AG10803 (cell line): Measurements from ENCODE around the gene KCP.

Source experiments
- DNase-seq: peaks from one replicate; pipeline ENCODE4 v3.0.0; 2010; ENCODE audit warnings: low read depth
- H3K4me3 ChIP-seq: 2 replicates; pipeline ENCODE4 v1.5.1; 2011; ENCODE audit warnings: mild to moderate bottlenecking, low read length, control low read depth
- TF ChIP-seq, protein P1 (sequence below): conservative IDR thresholded peaks from 2 replicates; pipeline ENCODE4 v1.5.1; 2011; ENCODE audit warnings: mild to moderate bottlenecking, low read length, control low read depth, inconsistent platforms

The KCP gene

DNA sequence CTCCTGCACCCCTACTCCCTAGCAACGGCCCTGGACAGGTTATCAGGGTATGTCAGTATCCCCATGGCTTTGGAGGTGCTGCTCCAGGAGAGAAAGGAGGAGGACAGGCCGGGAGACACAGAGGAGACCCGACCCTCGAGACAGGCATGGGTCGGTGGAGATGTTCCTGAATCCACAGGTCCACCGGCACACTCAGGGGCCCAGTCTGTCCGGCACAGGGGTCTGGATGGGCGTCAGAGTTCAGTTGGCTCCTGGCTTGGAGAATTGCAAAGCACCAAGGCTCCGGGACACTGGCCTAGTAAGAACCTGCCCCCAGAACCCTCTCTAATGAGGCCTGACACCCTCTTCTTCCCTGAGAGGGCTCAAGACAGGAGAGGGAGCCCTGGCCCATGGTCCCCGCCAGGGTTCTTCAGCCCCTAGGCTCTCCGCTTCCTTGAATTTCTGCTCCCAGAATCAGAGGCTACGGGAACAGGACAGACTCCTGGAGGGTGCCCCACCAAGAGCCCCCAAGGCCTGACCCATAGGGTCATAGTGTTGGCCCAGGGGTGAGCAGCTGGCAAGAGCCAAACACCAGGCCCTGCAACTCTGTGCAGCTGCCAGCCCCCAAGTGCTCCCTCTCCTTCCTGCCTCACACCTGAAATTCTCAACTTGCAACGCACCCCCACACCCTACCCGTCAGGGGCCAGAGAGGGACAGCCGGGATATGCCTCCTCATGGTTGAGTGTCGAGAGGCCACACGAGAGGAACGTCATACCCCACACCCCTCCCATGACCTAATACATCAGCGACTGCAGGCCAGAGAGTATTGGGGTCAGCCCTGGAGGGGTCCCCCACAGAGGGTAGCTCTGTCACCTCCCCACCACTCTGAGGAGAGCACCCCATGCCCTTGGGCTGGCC lies 21.7 kb upstream of the KCP start:
- TF ChIP-seq, protein P1, sequence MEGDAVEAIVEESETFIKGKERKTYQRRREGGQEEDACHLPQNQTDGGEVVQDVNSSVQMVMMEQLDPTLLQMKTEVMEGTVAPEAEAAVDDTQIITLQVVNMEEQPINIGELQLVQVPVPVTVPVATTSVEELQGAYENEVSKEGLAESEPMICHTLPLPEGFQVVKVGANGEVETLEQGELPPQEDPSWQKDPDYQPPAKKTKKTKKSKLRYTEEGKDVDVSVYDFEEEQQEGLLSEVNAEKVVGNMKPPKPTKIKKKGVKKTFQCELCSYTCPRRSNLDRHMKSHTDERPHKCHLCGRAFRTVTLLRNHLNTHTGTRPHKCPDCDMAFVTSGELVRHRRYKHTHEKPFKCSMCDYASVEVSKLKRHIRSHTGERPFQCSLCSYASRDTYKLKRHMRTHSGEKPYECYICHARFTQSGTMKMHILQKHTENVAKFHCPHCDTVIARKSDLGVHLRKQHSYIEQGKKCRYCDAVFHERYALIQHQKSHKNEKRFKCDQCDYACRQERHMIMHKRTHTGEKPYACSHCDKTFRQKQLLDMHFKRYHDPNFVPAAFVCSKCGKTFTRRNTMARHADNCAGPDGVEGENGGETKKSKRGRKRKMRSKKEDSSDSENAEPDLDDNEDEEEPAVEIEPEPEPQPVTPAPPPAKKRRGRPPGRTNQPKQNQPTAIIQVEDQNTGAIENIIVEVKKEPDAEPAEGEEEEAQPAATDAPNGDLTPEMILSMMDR = no peak
- DNase-seq = no peak
- H3K4me3 ChIP-seq = no peak overlapping the region

DNA sequence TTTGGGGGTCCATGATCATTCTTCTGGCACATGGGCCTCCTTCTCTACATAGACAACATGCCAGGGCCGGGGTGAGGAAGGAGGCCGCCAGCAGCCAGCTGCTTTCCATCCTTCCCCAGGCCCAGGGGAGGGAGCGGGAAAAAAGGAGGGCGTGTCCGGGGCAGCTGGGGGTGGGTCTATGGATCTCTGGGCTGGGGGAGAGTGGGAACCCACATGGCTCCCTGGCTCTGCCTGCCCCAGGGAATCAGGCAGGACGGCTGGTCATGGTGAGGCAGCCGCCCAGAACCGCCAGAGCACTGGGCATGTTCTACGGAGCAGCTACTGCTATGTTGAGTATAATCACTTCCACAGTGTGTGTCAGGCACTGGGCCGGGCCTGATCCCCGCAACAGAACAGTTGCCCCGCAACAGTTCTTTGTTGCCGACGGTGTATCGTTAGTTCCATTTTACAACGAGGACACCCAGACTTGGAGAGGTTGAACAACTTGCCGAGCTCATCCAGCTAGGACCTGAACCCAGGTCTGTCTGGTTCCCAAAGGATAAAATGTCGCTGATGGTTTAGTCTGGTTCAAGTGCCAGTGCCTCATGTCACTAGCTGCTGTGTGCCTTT lies 20.8 kb upstream of the KCP start:
- TF ChIP-seq, protein P1 = no peak
- H3K4me3 ChIP-seq = no peak overlapping the region
- DNase-seq = no peak

DNA sequence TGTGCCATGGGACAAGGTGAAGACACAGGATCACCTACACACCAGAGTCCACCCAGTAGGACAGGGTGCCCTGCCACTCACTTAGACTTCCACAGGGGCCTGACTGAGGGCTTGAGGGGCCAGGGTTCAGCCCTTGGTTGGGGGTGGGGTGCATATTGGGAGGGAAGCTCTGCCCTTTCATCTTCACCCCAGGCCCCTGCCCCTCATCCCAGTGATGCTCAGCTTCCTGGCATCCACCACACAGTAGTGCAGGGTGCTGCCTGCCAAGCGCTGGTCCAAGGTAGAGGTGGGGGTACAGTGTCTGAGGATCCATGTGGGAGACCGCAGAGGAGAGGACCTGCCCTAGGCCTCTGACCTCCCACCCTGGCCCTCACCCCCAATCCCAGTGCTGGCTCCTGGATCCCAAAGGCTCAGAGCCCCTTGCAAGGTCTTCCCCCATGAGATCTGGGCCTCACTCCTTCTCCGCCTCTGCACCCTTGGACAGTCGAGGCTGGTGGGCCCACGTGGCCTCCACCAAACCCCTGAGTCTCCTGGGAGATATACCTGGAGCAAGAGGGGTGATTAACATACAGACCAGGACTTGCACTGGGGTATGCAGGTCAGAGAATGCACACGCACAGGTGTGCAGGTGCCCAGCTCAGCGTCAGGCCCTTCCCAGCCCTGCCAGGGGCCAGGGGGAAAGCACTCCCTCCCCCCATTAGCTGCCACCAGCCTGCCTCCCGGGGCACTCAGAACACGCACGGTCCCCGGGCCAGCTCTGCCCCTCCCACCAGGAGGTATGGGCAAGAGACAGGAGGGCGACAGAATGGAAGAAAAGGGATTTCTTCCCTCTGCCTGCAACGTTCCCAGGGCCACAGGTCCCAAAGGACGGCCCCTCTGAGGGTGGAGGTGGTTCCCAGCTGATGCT lies 18.6 kb upstream of the KCP start:
- no peak for DNase-seq
- no peak overlapping the region for H3K4me3 ChIP-seq
- TF ChIP-seq, protein P1 = no peak

DNA sequence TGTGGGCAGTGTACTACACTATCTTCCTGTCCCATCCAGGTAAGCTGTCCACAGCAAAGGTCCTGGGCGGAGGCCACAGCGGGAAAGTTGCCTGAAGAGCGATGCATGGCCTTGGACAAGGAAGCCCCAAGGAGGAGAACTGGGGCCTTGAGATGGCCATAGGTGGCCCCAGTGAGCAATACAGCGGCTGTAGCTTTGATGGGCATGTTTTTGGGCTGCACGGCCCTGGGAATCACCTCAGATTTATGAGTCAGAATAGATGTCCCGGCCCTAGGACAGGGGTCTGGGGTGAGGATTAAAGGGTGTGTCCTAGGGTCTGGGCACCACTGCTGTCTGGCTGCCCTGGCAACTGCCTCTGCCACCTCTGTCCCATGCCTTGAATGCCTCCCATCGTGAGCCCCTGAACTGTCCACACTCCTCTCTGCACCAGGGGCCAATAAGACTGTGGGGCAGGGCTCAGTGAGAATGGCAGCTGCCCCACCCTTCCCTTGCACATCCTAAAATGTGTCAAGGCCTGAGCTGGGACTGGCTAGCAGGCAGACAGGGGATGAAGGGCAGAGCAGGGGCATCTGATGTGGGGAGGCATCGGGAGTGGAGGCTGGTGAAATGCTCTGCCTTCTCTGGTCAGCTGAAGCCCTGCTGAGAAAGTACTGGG lies 17.8 kb upstream of the KCP start:
- H3K4me3 ChIP-seq = no peak overlapping the region
- DNase-seq = no peak
- TF ChIP-seq, protein P1 = no peak

DNA sequence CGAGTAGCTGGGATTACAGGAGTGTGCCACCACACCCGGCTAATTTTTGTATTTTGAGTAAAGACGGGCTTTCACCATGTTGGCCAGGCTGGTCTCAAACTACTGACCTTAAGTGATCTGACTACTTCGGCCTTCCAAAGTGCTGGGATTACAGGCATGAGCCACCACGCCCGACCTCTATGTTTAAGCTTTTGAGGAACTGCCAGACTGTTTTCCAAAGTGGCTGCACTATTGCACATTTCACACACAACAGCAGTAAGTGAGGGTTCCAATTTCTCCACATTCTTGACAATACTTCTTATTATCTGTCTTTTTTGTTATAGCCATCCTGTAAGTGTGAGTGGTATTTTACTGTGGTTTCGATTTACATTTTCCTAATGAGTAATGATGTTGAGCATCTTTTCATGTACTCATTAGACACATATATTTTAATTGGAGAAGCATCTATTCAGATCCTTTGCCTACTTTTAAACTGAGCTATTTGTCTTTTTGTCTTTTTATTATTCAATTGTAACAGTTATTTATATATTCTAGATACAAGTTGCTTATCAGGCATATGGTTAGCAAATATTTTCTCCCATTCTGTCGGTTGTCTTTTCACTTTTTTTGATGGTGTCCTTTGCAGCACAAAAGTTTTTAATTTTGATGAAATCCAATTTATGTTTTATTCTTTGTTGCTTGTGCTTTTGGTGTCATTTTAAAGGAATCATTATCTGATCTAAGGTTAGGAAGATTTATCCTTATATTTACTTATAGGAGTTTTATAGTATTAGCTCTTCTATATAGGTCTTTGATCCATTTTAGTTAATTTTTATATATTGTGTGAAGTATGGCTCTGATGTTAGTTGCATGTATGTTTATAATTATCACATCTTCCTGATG lies 14.4 kb upstream of the KCP start:
- H3K4me3 ChIP-seq = no peak overlapping the region
- TF ChIP-seq, protein P1 = no peak
- no peak for DNase-seq

DNA sequence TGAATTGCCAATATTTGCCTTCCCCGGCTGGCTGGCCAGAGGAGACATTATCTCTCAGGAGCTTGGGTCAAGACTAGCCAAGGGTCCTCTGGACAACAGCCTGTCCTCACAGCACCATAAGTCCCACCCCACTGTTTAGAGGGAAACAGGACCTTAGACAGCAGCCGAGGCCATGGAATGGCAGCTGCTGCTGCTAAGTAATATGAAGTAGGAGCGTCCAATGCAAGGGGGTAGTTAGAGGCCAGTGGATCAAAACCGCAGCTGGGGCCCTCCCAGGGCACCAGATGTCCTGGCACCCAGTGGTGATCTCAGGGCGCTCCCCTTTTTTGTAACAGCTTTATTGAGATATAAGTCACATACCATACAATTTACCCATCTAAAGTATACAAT lies 12.9 kb upstream of the KCP start:
- H3K4me3 ChIP-seq = no peak overlapping the region
- no peak for DNase-seq
- TF ChIP-seq, protein P1 = no peak
